ENCODE data around the gene DEFB129.
"Not testable (repeated sequence)": the region's sequence is repeated elsewhere in the genome, so short reads cannot be mapped to it uniquely, and the experiment has no call there.

DEFB129 gene

GRCh38 chr20:226958-227357 is at the start of gene DEFB129:
Gene DEFB129, plus strand, starts transcription at chr20:227258. Its CDS starts 31 bp downstream, at chr20:227289.
- no peak for DNase-seq (ENCODE audit: low read depth)
- no peak within 1 kb of the TSS for H3K4me3 ChIP-seq (ENCODE audit: low read depth, low read length)

GRCh38 chr20:184288-184687 is 42.8 kb upstream of the DEFB129 start:
- no peak for DNase-seq (ENCODE audit: low read depth)
- H3K4me3 ChIP-seq (ENCODE audit: low read depth, low read length), result no peak overlapping the region

- no peak for DNase-seq (ENCODE audit: low read depth)
- no peak overlapping the region for H3K4me3 ChIP-seq (ENCODE audit: low read depth, low read length)
Observed at GRCh38 chr20:187733-188132, 39.3 kb upstream of the DEFB129 start.

- no peak for DNase-seq (ENCODE audit: low read depth)
- no peak within 1 kb of the TSS for H3K4me3 ChIP-seq (ENCODE audit: low read depth, low read length)
Observed at GRCh38 chr20:189611-190010, 37.4 kb upstream of the DEFB129 start, which contains the start of gene DEFB128. Gene DEFB128, minus strand, starts transcription at chr20:189711. Its CDS starts 88 bp downstream, at chr20:189623.

- DNase-seq (ENCODE audit: low read depth), result no peak
Observed at GRCh38 chr20:198225-198624, 28.8 kb upstream of the DEFB129 start.

GRCh38 chr20:199996-200395 is 27.1 kb upstream of the DEFB129 start:
- no peak for DNase-seq (ENCODE audit: low read depth)
- H3K4me3 ChIP-seq (ENCODE audit: low read depth, low read length), result no peak overlapping the region

More at GRCh38 chr20:198225-198624, 28.8 kb upstream of the DEFB129 start:
- H3K4me3 ChIP-seq (ENCODE audit: low read depth, low read length), result no peak overlapping the region

GRCh38 chr20:203630-204029 is 23.4 kb upstream of the DEFB129 start:
- not testable (repeated sequence) for H3K4me3 ChIP-seq (ENCODE audit: low read depth, low read length); DNase-seq (ENCODE audit: low read depth)

- DNase-seq (ENCODE audit: low read depth), result peak; percentile 49
- no peak overlapping the region for H3K4me3 ChIP-seq (ENCODE audit: low read depth, low read length)
Observed at GRCh38 chr20:208942-209566, 18.0 kb upstream of the DEFB129 start.

- no peak overlapping the region for H3K4me3 ChIP-seq (ENCODE audit: low read depth, low read length)
- no peak for DNase-seq (ENCODE audit: low read depth)
Observed at GRCh38 chr20:210809-211502, 16.1 kb upstream of the DEFB129 start.

GRCh38 chr20:214383-214782 is 12.7 kb upstream of the DEFB129 start:
- DNase-seq (ENCODE audit: low read depth), result no peak
- no peak overlapping the region for H3K4me3 ChIP-seq (ENCODE audit: low read depth, low read length)

- no peak overlapping the region for H3K4me3 ChIP-seq (ENCODE audit: low read depth, low read length)
- no peak for DNase-seq (ENCODE audit: low read depth)
Observed at GRCh38 chr20:215796-216195, 11.3 kb upstream of the DEFB129 start.

GRCh38 chr20:217266-217665 is 9.8 kb upstream of the DEFB129 start:
- H3K4me3 ChIP-seq (ENCODE audit: low read depth, low read length), result no peak overlapping the region
- DNase-seq (ENCODE audit: low read depth), result no peak

GRCh38 chr20:219290-220115 is 7.6 kb upstream of the DEFB129 start:
- no peak overlapping the region for H3K4me3 ChIP-seq (ENCODE audit: low read depth, low read length)
- DNase-seq (ENCODE audit: low read depth), result no peak

GRCh38 chr20:221258-221830 is 5.7 kb upstream of the DEFB129 start:
- no peak overlapping the region for H3K4me3 ChIP-seq (ENCODE audit: low read depth, low read length)
- no peak for DNase-seq (ENCODE audit: low read depth)

- H3K4me3 ChIP-seq (ENCODE audit: low read depth, low read length); DNase-seq (ENCODE audit: low read depth): not testable (repeated sequence)
Observed at GRCh38 chr20:225879-226278, 1.2 kb upstream of the DEFB129 start.

GRCh38 chr20:227439-228105 is 514 bp downstream of the DEFB129 start:
- no peak for DNase-seq (ENCODE audit: low read depth)
- no peak overlapping the region for H3K4me3 ChIP-seq (ENCODE audit: low read depth, low read length)

GRCh38 chr20:235891-236290 is 8.8 kb downstream of the DEFB129 start:
- no peak overlapping the region for H3K4me3 ChIP-seq (ENCODE audit: low read depth, low read length)
- no peak for DNase-seq (ENCODE audit: low read depth)

- DNase-seq (ENCODE audit: low read depth), result no peak
- H3K4me3 ChIP-seq (ENCODE audit: low read depth, low read length), result no peak overlapping the region
Observed at GRCh38 chr20:237489-237888, 10.4 kb downstream of the DEFB129 start.

- H3K4me3 ChIP-seq (ENCODE audit: low read depth, low read length), result no peak overlapping the region
- DNase-seq (ENCODE audit: low read depth), result no peak
Observed at GRCh38 chr20:237929-238328, 10.9 kb downstream of the DEFB129 start.
